ENCODE measurements around the gene IQSEC1.

The IQSEC1 gene

DNA sequence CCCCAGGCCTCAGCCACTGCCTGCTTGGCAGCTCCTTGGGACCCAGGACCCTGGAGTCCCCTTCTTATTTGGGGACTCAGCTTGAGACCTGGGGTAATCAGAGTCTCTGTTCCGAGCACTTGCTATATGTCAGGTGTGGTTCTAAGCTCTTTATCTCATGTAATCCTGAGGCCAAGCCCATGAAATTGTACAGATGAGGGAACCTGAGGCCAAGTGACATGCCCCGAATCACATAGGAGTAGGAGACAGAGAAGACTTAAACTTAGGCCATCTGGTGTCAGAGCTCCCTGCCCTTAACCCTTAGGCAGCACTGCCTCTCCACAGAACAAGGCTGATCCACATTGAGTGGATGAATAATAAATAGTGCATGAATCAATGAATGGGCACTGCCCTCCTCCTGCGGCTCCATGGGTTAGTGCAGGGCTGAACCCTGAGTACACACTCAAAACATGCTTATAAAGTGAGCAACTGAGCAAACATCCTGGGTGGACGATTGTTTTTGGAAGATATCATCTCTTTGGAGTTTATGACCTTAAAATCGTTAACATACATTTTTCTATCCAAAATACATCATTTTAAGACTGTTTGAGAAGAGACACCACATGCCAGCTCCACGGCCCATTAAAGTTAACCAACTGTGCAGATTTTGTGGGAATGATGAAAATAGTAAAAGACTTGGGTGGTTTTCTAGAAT, 33.2 kb upstream of the IQSEC1 start:
- no peak overlapping the region for H3K27ac ChIP-seq (ENCODE audit: low read length)
- no peaks in the 10 kb centered on the region for H3K27me3 ChIP-seq (ENCODE audit: control insufficient read depth, insufficient read depth, low read length)
- no peaks in the 10 kb centered on the region for H3K36me3 ChIP-seq (ENCODE audit: control insufficient read depth, insufficient read depth, low read length)
- DNase-seq (ENCODE audit: low read depth, low spot score): no peak
- no peak overlapping the region for H3K4me3 ChIP-seq (ENCODE audit: low read length)
- H3K9me3 ChIP-seq (ENCODE audit: control insufficient read depth, insufficient read depth, low read length): no peaks in the 10 kb centered on the region
- no peaks in the 10 kb centered on the region for H3K4me1 ChIP-seq (ENCODE audit: control insufficient read depth, insufficient read depth, low read length)
- WGBS (ENCODE audit: insufficient coverage, insufficient read length): no CpG with 5 or more reads among the region's 6 CpGs

DNA sequence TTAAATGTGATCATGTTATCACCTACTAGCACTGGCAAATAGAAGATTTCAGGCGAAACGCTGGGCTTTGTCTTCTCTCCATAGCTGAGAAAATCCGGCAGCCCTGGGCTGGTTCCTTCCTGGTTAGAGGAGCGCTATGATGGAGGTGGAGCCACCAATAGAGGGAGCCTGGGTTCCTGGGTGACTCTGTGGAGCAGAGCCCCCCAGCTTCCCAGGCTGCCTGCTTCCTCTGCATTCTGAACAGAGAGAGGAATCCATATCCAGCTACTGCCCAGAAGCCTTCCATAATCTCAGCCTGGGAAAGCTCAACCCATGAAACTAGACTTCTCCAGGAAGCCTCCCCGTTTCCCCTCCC, 32.6 kb upstream of the IQSEC1 start:
- no peaks in the 10 kb centered on the region for H3K4me1 ChIP-seq (ENCODE audit: control insufficient read depth, insufficient read depth, low read length)
- no peak for DNase-seq (ENCODE audit: low read depth, low spot score)
- no CpG with 5 or more reads among the region's 5 CpGs for WGBS (ENCODE audit: insufficient coverage, insufficient read length)
- no peak overlapping the region for H3K4me3 ChIP-seq (ENCODE audit: low read length)
- H3K9me3 ChIP-seq (ENCODE audit: control insufficient read depth, insufficient read depth, low read length): no peaks in the 10 kb centered on the region
- H3K27ac ChIP-seq (ENCODE audit: low read length): no peak overlapping the region
- no peaks in the 10 kb centered on the region for H3K27me3 ChIP-seq (ENCODE audit: control insufficient read depth, insufficient read depth, low read length)
- no peaks in the 10 kb centered on the region for H3K36me3 ChIP-seq (ENCODE audit: control insufficient read depth, insufficient read depth, low read length)

DNA sequence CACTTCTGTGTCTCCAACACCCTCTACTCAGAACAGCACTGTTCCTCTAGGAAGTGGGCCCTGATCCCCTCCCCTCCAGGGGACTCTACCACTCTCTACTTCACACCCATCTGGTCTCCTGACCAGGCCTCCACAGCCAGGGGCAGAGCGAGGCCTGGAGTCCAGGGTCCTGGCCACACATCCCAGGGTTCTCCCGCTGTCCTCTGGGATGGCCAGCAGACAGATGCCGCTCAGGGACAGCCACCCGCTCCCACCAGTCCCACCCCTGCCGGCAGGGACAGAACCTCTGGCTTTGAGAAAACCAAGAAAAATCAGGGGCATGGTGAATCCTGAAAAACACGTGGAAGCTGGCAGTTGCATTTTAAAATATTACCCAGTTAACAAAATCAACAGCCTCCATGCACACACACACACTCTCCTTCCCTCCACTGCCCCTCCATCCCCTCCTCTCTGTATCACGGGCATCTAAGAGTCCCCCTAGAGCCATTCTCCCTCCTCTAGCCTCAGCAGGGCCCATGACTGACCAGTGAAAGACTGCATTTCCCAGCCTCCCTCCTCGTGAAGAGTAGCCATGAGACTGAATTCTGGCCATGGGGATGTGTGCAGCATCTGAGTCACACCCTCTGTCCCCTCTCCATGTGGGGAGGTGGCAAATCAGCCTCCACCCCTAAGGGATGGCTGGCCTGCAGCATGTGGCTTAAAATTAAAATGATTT, 32.1 kb upstream of the IQSEC1 start:
- Histone ChIP-seq H3K9me3 (ENCODE audit: control insufficient read depth, insufficient read depth, low read length) (no peaks in the 10 kb centered on the region), H3K27me3 (ENCODE audit: control insufficient read depth, insufficient read depth, low read length) (no peaks in the 10 kb centered on the region), H3K4me1 (ENCODE audit: control insufficient read depth, insufficient read depth, low read length) (no peaks in the 10 kb centered on the region), H3K36me3 (ENCODE audit: control insufficient read depth, insufficient read depth, low read length) (no peaks in the 10 kb centered on the region), H3K27ac (ENCODE audit: low read length) (no peak overlapping the region), H3K4me3 (ENCODE audit: low read length) (no peak overlapping the region)
- no peak for DNase-seq (ENCODE audit: low read depth, low spot score)
- no CpG with 5 or more reads among the region's 8 CpGs for WGBS (ENCODE audit: insufficient coverage, insufficient read length)

DNA sequence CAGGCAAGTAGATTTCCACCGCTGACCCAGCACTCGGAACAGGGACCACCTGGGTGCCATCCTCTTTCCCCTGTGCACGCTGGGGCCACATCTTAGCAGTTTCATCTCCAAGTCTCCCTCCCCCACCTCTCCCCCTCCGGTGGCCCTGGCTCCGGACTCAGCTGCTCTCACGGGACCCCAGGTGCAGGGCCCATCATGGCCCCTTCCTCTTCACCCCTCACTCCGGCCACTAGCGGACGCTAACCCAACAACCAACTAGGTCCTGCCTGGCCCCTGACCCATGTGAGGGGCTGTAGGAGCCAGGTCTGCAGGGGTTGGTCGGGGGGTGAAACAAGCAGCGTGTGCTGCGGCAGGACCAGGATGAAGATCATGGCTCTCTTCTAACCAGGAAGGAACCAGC, 31.3 kb upstream of the IQSEC1 start:
- Histone ChIP-seq H3K36me3 (ENCODE audit: control insufficient read depth, insufficient read depth, low read length) (no peaks in the 10 kb centered on the region), H3K4me1 (ENCODE audit: control insufficient read depth, insufficient read depth, low read length) (no peaks in the 10 kb centered on the region), H3K27ac (ENCODE audit: low read length) (no peak overlapping the region), H3K27me3 (ENCODE audit: control insufficient read depth, insufficient read depth, low read length) (no peaks in the 10 kb centered on the region), H3K4me3 (ENCODE audit: low read length) (no peak overlapping the region), H3K9me3 (ENCODE audit: control insufficient read depth, insufficient read depth, low read length) (no peaks in the 10 kb centered on the region)
- DNase-seq (ENCODE audit: low read depth, low spot score): no peak
- no CpG with 5 or more reads among the region's 12 CpGs for WGBS (ENCODE audit: insufficient coverage, insufficient read length)

DNA sequence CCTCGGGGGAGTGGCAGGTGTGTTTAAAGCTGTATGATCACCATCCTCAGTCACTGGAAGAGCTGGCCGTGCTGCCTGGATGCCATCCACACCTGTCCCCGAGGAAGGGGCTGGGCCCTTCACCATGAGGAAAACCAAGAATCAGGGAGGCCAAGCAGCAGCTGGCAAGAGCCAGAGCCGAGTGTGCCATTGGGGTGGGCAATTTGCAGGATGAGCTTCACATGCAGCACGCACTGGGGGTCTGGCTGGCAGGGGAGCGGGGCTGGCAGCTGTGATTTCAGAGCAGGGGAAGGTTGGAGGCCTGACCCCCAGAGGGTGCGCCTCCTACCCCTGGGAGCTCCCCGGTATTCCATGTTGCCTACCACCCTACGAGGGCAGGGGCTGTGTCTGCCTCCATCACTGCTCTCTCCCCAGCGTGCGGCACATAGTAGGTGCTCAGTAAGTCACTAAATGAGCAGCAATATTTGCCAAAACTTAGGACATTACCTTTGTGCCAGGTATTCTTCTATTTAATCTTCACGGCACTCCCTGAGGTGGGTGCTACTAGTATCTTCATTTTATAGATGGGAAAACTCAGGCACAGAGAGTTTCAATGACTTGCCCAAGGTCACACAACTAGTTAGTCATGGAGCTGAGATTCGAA, 30.3 kb upstream of the IQSEC1 start:
- Histone ChIP-seq H3K9me3 (ENCODE audit: control insufficient read depth, insufficient read depth, low read length) (no peaks in the 10 kb centered on the region), H3K4me1 (ENCODE audit: control insufficient read depth, insufficient read depth, low read length) (no peaks in the 10 kb centered on the region), H3K27me3 (ENCODE audit: control insufficient read depth, insufficient read depth, low read length) (no peaks in the 10 kb centered on the region), H3K36me3 (ENCODE audit: control insufficient read depth, insufficient read depth, low read length) (no peaks in the 10 kb centered on the region), H3K27ac (ENCODE audit: low read length) (no peak overlapping the region), H3K4me3 (ENCODE audit: low read length) (no peak overlapping the region)
- no peak for DNase-seq (ENCODE audit: low read depth, low spot score)
- no CpG with 5 or more reads among the region's 13 CpGs for WGBS (ENCODE audit: insufficient coverage, insufficient read length)

DNA sequence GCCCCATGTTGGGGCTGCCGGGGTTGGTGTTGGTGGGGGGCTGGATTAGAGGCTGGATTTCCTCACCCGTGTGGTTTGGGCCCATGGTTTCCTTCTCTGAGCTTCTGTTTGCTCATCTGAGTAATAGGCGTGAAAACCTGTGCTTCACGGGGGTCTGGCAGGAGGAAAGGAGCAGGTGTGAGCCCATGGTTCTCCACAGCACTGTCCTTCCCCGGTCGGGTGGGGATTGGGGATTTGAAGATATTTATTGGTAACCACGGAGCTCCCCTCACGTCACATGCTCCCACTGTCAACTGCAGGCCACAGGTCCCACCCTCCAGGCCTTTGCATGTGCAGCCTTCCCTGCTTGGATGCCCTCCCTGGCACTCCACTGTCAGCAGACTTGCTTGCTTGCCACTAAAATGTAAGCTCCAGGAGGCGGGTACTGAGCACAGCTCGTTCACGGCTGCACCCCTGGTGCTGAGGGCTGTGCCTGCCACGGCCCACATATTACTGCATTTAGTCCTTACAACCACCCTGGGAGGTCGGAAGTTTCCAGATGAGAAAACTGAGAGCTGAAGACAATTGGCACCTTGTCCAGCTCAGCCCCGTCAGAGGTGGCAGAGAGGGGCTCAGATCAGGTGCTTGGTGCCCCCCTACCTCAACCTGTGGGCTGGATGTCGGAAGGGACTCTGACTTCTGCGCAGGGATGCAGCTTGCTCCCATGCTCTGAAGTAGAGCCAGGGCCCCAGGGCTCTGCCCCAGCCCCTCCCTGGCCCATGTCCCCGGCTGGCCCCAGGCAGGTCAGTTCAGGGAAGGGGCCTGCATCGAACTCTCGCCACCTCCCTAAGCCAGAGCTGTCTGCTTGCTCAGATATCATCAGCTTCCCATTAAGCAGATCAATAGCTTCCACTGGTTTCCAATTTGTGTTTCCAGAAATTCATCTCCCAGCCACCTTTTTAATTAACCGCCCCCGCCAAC, 29.4 kb upstream of the IQSEC1 start:
- Histone ChIP-seq H3K4me3 (ENCODE audit: low read length) (no peak overlapping the region), H3K4me1 (ENCODE audit: control insufficient read depth, insufficient read depth, low read length) (no peaks in the 10 kb centered on the region)
- no CpG with 5 or more reads among the region's 21 CpGs for WGBS (ENCODE audit: insufficient coverage, insufficient read length)

DNA sequence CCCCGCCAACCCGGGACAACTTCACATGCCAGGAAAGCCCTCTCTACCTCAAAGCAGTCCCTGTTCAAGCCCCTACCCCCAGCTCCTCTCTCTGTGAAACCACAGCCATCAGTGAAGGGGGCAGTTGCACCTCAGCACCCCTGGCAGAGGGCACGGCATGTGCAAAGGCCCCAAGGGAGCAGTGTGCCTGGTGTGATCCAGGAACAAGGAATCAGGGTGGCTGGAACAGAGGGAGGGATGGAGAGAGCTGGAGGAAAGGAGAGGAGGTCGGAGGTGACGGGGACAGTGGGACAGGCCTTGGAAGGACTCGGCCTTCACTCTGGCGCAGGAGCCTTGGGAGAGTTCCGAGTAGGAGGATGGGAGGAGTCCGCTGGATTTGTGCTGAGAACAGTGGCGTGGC, 26.5 kb upstream of the IQSEC1 start:
- Histone ChIP-seq H3K27me3 (ENCODE audit: control insufficient read depth, insufficient read depth, low read length) (no peaks in the 10 kb centered on the region), H3K9me3 (ENCODE audit: control insufficient read depth, insufficient read depth, low read length) (no peaks in the 10 kb centered on the region), H3K4me1 (ENCODE audit: control insufficient read depth, insufficient read depth, low read length) (no peaks in the 10 kb centered on the region), H3K36me3 (ENCODE audit: control insufficient read depth, insufficient read depth, low read length) (no peaks in the 10 kb centered on the region), H3K4me3 (ENCODE audit: low read length) (no peak overlapping the region), H3K27ac (ENCODE audit: low read length) (no peak overlapping the region)
- no peak for DNase-seq (ENCODE audit: low read depth, low spot score)
- no CpG with 5 or more reads among the region's 10 CpGs for WGBS (ENCODE audit: insufficient coverage, insufficient read length)

More for the DNA sequence above, 29.4 kb upstream of the IQSEC1 start:
- no peak for DNase-seq (ENCODE audit: low read depth, low spot score)
- no peaks in the 10 kb centered on the region for H3K27me3 ChIP-seq (ENCODE audit: control insufficient read depth, insufficient read depth, low read length)
- no peaks in the 10 kb centered on the region for H3K9me3 ChIP-seq (ENCODE audit: control insufficient read depth, insufficient read depth, low read length)
- no peaks in the 10 kb centered on the region for H3K36me3 ChIP-seq (ENCODE audit: control insufficient read depth, insufficient read depth, low read length)
- H3K27ac ChIP-seq (ENCODE audit: low read length): no peak overlapping the region

DNA sequence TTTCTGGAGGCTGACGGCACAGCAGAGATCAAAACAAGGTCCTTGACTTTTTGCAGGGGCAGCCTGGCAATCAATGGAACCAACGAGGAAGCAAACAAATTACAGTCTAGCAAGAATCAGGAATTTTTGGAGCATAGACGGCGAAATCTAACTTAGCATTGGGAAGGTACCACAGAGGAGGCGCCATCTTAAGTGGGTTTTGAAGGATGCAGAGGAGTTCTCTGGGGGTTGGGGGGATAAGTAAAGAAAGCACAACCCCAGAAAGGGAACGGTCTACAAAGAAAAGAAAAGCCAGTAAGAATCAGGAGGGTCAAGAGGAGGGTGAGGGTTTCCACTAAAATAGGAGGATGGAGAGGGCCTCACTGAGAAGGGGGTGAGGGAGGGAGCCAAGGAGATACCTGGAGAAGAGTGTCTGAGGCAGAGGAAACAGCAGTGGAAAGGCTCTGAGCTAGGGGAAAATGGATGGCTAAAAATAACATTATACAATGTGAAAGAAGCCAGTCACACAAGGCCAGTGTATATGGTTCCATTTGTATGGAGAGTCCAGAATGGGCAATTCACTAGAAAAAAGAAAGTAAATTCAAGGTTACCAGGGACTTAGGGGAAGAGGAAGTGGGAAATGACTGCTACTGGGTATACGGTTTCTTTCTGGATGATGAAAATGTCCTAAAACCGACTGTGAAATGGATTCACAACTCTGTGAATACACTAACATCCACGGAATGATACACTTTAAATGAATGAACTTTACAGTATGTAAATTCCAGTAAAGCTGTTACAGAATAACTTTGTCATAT, 25.2 kb upstream of the IQSEC1 start:
- no peaks in the 10 kb centered on the region for H3K9me3 ChIP-seq (ENCODE audit: control insufficient read depth, insufficient read depth, low read length)
- WGBS (ENCODE audit: insufficient coverage, insufficient read length): no CpG with 5 or more reads among the region's 9 CpGs
- H3K4me1 ChIP-seq (ENCODE audit: control insufficient read depth, insufficient read depth, low read length): no peaks in the 10 kb centered on the region; the same call in 1 of the 2 replicates
- DNase-seq (ENCODE audit: low read depth, low spot score): no peak
- no peaks in the 10 kb centered on the region for H3K27me3 ChIP-seq (ENCODE audit: control insufficient read depth, insufficient read depth, low read length)
- no peak overlapping the region for H3K4me3 ChIP-seq (ENCODE audit: low read length)
- no peaks in the 10 kb centered on the region for H3K36me3 ChIP-seq (ENCODE audit: control insufficient read depth, insufficient read depth, low read length)
- no peak overlapping the region for H3K27ac ChIP-seq (ENCODE audit: low read length)

DNA sequence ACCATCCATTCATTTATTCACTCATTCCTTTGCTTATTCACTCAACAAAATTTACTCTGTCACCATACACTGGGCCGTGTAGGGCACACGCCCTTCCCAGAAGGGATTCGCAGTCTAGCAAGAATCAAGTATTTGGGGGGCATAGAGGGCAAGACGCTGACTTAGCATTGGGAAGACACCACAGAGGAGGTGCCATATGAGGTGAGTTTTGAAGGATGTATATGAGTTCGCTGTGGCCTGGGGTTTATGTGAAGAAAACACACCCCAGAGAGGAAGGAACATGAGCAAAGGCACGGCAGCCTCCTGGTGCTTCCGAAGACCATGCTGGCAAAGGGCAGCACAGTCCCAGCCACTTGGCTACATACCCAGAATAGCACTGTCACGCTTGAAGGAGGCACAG, 23.1 kb upstream of the IQSEC1 start:
- Histone ChIP-seq H3K36me3 (ENCODE audit: control insufficient read depth, insufficient read depth, low read length) (no peaks in the 10 kb centered on the region), H3K9me3 (ENCODE audit: control insufficient read depth, insufficient read depth, low read length) (no peaks in the 10 kb centered on the region), H3K27ac (ENCODE audit: low read length) (no peak overlapping the region), H3K27me3 (ENCODE audit: control insufficient read depth, insufficient read depth, low read length) (no peaks in the 10 kb centered on the region), H3K4me1 (ENCODE audit: control insufficient read depth, insufficient read depth, low read length) (no peaks in the 10 kb centered on the region; the same call in 1 of the 2 replicates), H3K4me3 (ENCODE audit: low read length) (no peak overlapping the region)
- DNase-seq (ENCODE audit: low read depth, low spot score): no peak
- WGBS (ENCODE audit: insufficient coverage, insufficient read length): no CpG with 5 or more reads among the region's 8 CpGs

Data from iPS DF 6.9 (cell line).